K562 (cell line): Measurements from ENCODE around the gene USH2A. TPM values are rescaled to one million over a fixed set of nuclear protein-coding genes. Genes with fewer than 3 reads are reported as not detected.

Source experiments
- EGR1 ChIP-seq: fragments of 450-650 bp; conservative IDR thresholded peaks from 2 replicates; pipeline ENCODE4 v1.6.1; 2017; ENCODE audit warnings: mild to moderate bottlenecking
- FOXM1 ChIP-seq, 2 experiments: fragments of 450-650 bp in 1 of 2; sonication (generic) in 1 of 2; formaldehyde crosslinking in 1 of 2; IDR thresholded peaks; 2 replicates each; pipeline versions ENCODE4 v1.6.1 to v1.9.0; 2017 to 2022; ENCODE audit warnings: low read depth in 2 of 2, mild to moderate bottlenecking in 2 of 2, missing genetic modification reagents in 1 of 2, moderate library complexity in 1 of 2
- GABPB1 ChIP-seq: sonication (generic); formaldehyde crosslinking; IDR thresholded peaks from 2 replicates; pipeline ENCODE4 v1.8.0; 2022; ENCODE audit warnings: mild to moderate bottlenecking, missing genetic modification reagents
- NRF1 ChIP-seq, 2 experiments: fragments of 450-650 bp; IDR thresholded peaks in 1 of 2; conservative IDR thresholded peaks in 1 of 2; 2 replicates each; pipeline ENCODE4 v1.6.1; 2014; ENCODE audit warnings: mild to moderate bottlenecking in 2 of 2
- RAD21 ChIP-seq, 2 experiments: fragments of 250-450 bp in 1 of 2; fragments of 450-650 bp in 1 of 2; sonication (Bioruptor Pico) in 1 of 2; formaldehyde crosslinking in 1 of 2; IDR thresholded peaks in 1 of 2; conservative IDR thresholded peaks in 1 of 2; 2 replicates each; pipeline versions ENCODE4 v1.4.0 to v1.8.0; 2020 to 2022; ENCODE audit warnings: mild to moderate bottlenecking in 2 of 2, moderate library complexity in 1 of 2
- SMAD1 ChIP-seq: fragments of 150-350 bp; IDR thresholded peaks from 2 replicates; pipeline ENCODE4 v1.6.1; 2014; ENCODE audit warnings: low read length, low read depth; ENCODE audit not compliant: partially characterized antibody
- ZZZ3 ChIP-seq: fragments of 450-650 bp; IDR thresholded peaks from 2 replicates; pipeline ENCODE4 v1.6.1; 2016; ENCODE audit warnings: antibody characterized with exemption, mild to moderate bottlenecking, moderate library complexity
- polyA plus RNA-seq, 8 experiments: library from polyadenylated mRNA; depleted of rRNA in 4 of 8; stranded (reverse) in 5 of 8; unstranded in 3 of 8; fragments of >200 nt; fragmentation: Nextera tagmentation in 2 of 8; fragmentation: Illumina TruSeq in 1 of 8; extraction: Ambion mirVana in 2 of 8; extraction: Trizol in 1 of 8; gene quantifications; 2 replicates each; pipeline versions ENCODE4 v1.2.1 to v1.2.3, GENCODE V29; 2011 to 2014; ENCODE audit warnings: inconsistent platforms in 1 of 8, missing spikeins in 1 of 8
- total RNA-seq, 7 experiments: library from RNA; depleted of rRNA in 6 of 7; stranded (reverse); fragments of >200 nt in 6 of 7; fragmentation: Illumina TruSeq in 2 of 7; extraction: Trizol in 2 of 7; gene quantifications; 2 replicates each; pipeline versions ENCODE4 v1.2.1 to v1.2.3, GENCODE V29; 2011 to 2021; ENCODE audit warnings: low replicate concordance in 1 of 7
- TF ChIP-seq, protein P1 (sequence below): IDR thresholded peaks from 3 replicates; pipeline ENCODE4 v1.6.1; 2011; ENCODE audit warnings: borderline replicate concordance, mild to moderate bottlenecking, moderate library complexity; ENCODE audit not compliant: insufficient read length; ENCODE audit errors: extremely low read depth
- TF ChIP-seq, protein P2 (sequence below): fragments of 200-800 bp; sonication (Bioruptor generic); IDR thresholded peaks from 2 replicates; pipeline ENCODE4 v1.6.1; 2017; ENCODE audit warnings: missing genetic modification characterization, missing compliant biosample characterization
- TF ChIP-seq, protein P3 (sequence below), 2 experiments: fragments of 450-650 bp; IDR thresholded peaks; 2 replicates each; pipeline ENCODE4 v1.6.1; 2016

The USH2A gene
- total and polyA plus RNA-seq, 9 of the 15 experiments (the other 6 are each of a cell fraction or from before 2014, with no cell fraction given): under 0.01 TPM; not detected in 7

DNA sequence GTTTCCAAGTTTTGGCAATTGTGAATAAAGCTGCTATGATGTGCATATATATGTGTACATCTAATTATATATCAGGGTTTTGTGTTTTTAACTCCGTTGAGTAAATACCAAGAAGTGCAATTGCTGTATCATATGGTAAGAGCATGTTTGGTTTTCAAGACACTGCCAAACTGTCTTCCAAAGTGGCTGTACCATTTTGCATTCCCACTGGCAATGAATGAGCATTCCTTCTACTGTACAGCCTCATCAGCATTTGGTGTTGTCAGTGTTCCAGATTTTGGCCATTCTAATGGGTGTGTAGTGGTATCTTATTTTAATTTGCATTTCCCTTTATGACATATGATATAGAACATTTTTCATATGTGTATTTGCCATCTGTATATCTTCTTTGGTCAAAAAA is 246.3 kb downstream of the USH2A start (continued):
- TF ChIP-seq GABPB1: no peak
- TF ChIP-seq, protein P1, sequence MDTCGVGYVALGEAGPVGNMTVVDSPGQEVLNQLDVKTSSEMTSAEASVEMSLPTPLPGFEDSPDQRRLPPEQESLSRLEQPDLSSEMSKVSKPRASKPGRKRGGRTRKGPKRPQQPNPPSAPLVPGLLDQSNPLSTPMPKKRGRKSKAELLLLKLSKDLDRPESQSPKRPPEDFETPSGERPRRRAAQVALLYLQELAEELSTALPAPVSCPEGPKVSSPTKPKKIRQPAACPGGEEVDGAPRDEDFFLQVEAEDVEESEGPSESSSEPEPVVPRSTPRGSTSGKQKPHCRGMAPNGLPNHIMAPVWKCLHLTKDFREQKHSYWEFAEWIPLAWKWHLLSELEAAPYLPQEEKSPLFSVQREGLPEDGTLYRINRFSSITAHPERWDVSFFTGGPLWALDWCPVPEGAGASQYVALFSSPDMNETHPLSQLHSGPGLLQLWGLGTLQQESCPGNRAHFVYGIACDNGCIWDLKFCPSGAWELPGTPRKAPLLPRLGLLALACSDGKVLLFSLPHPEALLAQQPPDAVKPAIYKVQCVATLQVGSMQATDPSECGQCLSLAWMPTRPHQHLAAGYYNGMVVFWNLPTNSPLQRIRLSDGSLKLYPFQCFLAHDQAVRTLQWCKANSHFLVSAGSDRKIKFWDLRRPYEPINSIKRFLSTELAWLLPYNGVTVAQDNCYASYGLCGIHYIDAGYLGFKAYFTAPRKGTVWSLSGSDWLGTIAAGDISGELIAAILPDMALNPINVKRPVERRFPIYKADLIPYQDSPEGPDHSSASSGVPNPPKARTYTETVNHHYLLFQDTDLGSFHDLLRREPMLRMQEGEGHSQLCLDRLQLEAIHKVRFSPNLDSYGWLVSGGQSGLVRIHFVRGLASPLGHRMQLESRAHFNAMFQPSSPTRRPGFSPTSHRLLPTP: no peak
- TF ChIP-seq, protein P2, sequence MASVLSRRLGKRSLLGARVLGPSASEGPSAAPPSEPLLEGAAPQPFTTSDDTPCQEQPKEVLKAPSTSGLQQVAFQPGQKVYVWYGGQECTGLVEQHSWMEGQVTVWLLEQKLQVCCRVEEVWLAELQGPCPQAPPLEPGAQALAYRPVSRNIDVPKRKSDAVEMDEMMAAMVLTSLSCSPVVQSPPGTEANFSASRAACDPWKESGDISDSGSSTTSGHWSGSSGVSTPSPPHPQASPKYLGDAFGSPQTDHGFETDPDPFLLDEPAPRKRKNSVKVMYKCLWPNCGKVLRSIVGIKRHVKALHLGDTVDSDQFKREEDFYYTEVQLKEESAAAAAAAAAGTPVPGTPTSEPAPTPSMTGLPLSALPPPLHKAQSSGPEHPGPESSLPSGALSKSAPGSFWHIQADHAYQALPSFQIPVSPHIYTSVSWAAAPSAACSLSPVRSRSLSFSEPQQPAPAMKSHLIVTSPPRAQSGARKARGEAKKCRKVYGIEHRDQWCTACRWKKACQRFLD (CRISPR knock-in tag): no peak
- TF ChIP-seq, protein P3, sequence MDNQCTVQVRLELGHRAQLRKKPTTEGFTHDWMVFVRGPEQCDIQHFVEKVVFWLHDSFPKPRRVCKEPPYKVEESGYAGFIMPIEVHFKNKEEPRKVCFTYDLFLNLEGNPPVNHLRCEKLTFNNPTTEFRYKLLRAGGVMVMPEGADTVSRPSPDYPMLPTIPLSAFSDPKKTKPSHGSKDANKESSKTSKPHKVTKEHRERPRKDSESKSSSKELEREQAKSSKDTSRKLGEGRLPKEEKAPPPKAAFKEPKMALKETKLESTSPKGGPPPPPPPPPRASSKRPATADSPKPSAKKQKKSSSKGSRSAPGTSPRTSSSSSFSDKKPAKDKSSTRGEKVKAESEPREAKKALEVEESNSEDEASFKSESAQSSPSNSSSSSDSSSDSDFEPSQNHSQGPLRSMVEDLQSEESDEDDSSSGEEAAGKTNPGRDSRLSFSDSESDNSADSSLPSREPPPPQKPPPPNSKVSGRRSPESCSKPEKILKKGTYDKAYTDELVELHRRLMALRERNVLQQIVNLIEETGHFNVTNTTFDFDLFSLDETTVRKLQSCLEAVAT (IDR thresholded peaks at IDR 0.05): no peak
- TF ChIP-seq FOXM1 (IDR thresholded peaks at IDR 0.05; ENCODE audit: low read depth): no peak
- TF ChIP-seq FOXM1 (CRISPR knock-in tag; IDR thresholded peaks at IDR 0.05; ENCODE audit: low read depth): no peak
- no peak for TF ChIP-seq ZZZ3
- TF ChIP-seq RAD21 (CRISPR knock-in tag; conservative IDR thresholded peaks at IDR 0.05 in 1 of 2, IDR thresholded peaks at IDR 0.05 in 1 of 2): no peak
- no peak for TF ChIP-seq EGR1
- no peak for TF ChIP-seq SMAD1
- no peak for TF ChIP-seq NRF1 (conservative IDR thresholded peaks at IDR 0.05 in 1 of 2, IDR thresholded peaks at IDR 0.05 in 1 of 2)
